Common myeloid progenitor, CD34-positive (primary cell): ENCODE measurements around the gene RESP18.

Experiments
- CTCF ChIA-PET: fragments of 350-600 bp; sonication (Branson Sonifier 250); formaldehyde crosslinking; loops from one replicate; lab custom pipeline; 2021; ENCODE audit warnings: antibody characterized with exemption; lab: Charles Lee
- POLR2A ChIA-PET: fragments of 350-600 bp; sonication (Branson Sonifier 250); formaldehyde crosslinking; loops from one replicate; lab custom pipeline; 2021; ENCODE audit warnings: antibody characterized with exemption; lab: Charles Lee
- DNase-seq, 3 donors: peaks; one replicate each; pipeline versions ENCODE4 v3.0.0 to v3.0.0-alpha.2; 2013
- H3K27ac ChIP-seq, 2 experiments: 1 replicate in 1 of 2; 2 replicates in 1 of 2; pipeline ENCODE4 v1.7.0; 2013; ENCODE audit warnings: inconsistent platforms in 2 of 2, low read length in 2 of 2, mild to moderate bottlenecking in 2 of 2, low read depth in 1 of 2, moderate library complexity in 1 of 2; ENCODE audit not compliant: severe bottlenecking in 2 of 2, insufficient read depth in 1 of 2, poor library complexity in 1 of 2
- H3K27me3 ChIP-seq, 5 experiments: replicated peaks in 2 of 5; 1 replicate in 3 of 5; 2 replicates in 2 of 5; pipeline versions ENCODE4 v1.6.1 to v1.7.0; 2013; ENCODE audit warnings: low read length in 4 of 5, mild to moderate bottlenecking in 2 of 5, moderate library complexity in 2 of 5, inconsistent platforms in 1 of 5; ENCODE audit not compliant: insufficient read depth in 5 of 5, control insufficient read depth in 4 of 5
- H3K36me3 ChIP-seq, 4 experiments: 1 replicate in 2 of 4; 2 replicates in 2 of 4; pipeline versions ENCODE4 v1.6.1 to v1.7.0; 2013; ENCODE audit warnings: low read length in 3 of 4, control low read depth in 1 of 4, mild to moderate bottlenecking in 1 of 4; ENCODE audit not compliant: control insufficient read depth in 4 of 4, insufficient read depth in 4 of 4
- H3K4me1 ChIP-seq, 4 experiments: 1 replicate in 3 of 4; 2 replicates in 1 of 4; pipeline versions ENCODE4 v1.6.1 to v1.7.1; 2013; ENCODE audit warnings: low read length in 3 of 4, mild to moderate bottlenecking in 3 of 4, control low read depth in 1 of 4, inconsistent platforms in 1 of 4, moderate library complexity in 1 of 4; ENCODE audit not compliant: control insufficient read depth in 4 of 4, insufficient read depth in 4 of 4; ENCODE audit errors: control extremely low read depth in 1 of 4
- H3K4me3 ChIP-seq, 7 experiments: 1 replicate in 4 of 7; 2 replicates in 3 of 7; pipeline versions ENCODE4 v1.5.1 to v1.7.0; 2013; ENCODE audit warnings: mild to moderate bottlenecking in 7 of 7, low read length in 6 of 7, moderate library complexity in 6 of 7, inconsistent platforms in 2 of 7, low read depth in 2 of 7, control low read depth in 1 of 7; ENCODE audit not compliant: insufficient read depth in 4 of 7, control insufficient read depth in 1 of 7; ENCODE audit errors: extremely low read depth in 1 of 7
- H3K9me3 ChIP-seq, 5 experiments: 1 replicate in 4 of 5; 2 replicates in 1 of 5; pipeline versions ENCODE4 v1.6.1 to v1.7.1; 2013; ENCODE audit warnings: low read length in 4 of 5, mild to moderate bottlenecking in 2 of 5, inconsistent platforms in 1 of 5, low read depth in 1 of 5, moderate library complexity in 1 of 5; ENCODE audit not compliant: control insufficient read depth in 4 of 5, insufficient read depth in 2 of 5; ENCODE audit errors: control extremely low read depth in 1 of 5
- WGBS: methylation state at CpG from one replicate; pipeline ENCODE4 v1.1.5; 2013; ENCODE audit not compliant: insufficient coverage; 5-methylcytosine and 5-hydroxymethylcytosine counted together

RESP18 gene

DNA sequence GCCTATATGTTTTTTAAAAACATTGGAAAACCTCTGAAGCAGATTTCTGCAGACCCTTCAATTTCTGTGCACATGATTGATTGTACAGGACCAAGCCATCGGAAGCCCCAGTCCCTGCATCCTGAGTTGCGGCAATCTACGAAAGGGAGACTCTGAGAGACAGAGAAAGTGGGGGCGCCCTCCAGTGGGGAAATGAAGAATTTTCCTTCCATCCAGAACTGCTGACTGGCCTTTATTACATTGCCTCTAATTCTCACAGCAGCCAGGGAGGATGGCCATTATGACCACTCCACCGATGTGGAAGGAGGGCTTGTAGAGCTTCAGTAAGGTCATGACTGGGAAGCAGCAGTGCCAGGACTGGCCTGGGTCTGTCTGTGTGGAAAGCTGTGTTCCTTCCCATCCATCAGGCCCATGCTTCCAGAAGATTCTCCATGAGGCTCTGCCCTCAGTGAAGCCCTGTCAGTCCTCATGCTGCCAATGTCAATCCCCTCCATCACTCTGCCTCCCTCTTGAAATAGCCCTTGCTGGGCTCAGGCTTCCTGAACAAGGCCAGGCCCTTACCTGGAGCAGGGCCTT is 20.0 kb upstream of the RESP18 start:
- Histone ChIP-seq H3K4me3 (no peak overlapping the region), H3K9me3 (no peaks in the 10 kb centered on the region), H3K27ac (no peak overlapping the region), H3K4me1 (peaks cover 0 to 4% (median under 1%) of the 10 kb centered on the region in 4 experiments), H3K36me3 (no peaks in the 10 kb centered on the region), H3K27me3 (peaks cover 3 to 59% (median 17%) of the 10 kb centered on the region in 5 experiments)
- peak; percentile 62 to 82 (median 76) for DNase-seq
- ChIA-PET CTCF (interaction anchor here (0.6 to 2.7 kb wide), 14 partner anchors 8 to 180 kb away, joined by 3 to 8 read pairs (median 4); partner anchors contain the start of gene DNPEP), POLR2A (no interaction called here)
- WGBS, result 0% methylated on average over 3 of the region's 5 CpGs

DNA sequence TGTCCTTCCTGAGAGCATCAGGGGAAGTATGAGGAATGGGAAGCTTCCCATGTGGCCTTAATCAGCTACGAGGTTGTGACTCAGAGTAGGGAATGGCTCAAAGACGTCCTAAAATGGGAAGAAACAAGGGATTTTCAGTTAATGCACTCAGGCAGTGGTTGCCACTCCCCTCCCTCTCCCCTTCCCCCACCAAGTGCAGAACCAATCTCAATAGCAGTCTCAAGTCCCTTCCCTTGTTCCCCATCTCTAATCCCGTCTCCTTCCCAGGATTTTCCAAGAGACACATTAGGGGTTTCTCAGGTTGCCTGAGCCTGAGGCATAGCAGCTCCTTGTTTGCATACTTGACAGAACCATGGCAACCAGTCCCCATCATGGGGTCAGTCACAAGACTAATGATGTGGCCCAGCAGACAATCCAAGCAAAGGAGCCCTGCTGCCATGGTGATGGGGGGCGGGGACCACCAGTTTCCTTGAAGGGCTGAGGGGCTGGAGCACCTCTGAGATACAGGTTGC is 18.2 kb upstream of the RESP18 start:
- peak in 1 of 3 donors; percentile 19 for DNase-seq
- no peaks in the 10 kb centered on the region for H3K36me3 ChIP-seq
- H3K27me3 ChIP-seq, result peaks cover 0 to 51% (median 17%) of the 10 kb centered on the region in 5 experiments
- H3K9me3 ChIP-seq, result no peaks in the 10 kb centered on the region
- ChIA-PET CTCF (interaction anchor here (0.8 to 1.7 kb wide), 5 partner anchors 14 to 89 kb away, joined by 3 to 7 read pairs (median 4); no protein-coding TSS in a partner anchor), POLR2A (no interaction called here)
- no peaks in the 10 kb centered on the region for H3K4me1 ChIP-seq
- H3K4me3 ChIP-seq, result no peak overlapping the region
- no peak overlapping the region for H3K27ac ChIP-seq
- 93% methylated on average over 3 of the region's 4 CpGs for WGBS

DNA sequence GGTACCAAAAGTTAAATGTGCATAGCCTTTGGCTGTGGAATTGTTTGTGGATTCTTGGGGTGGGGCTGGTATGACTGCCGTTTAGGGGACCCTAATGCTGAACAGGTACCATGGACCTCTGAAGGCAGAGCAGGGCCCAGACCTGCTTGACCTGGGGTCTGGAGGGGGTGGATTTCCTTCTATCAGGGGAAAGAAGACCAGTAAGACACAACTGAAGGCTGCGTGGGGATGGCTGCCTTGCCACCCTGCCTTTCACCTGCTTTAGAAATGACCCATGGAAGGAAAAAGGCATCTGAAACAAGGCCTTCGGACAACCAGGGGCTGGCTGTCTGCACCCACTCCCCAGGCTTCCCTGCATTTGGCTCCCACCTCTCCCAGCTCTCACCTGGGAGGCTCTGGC is 17.7 kb upstream of the RESP18 start:
- WGBS, result 89% methylated on average over 3 of the region's 3 CpGs
- Histone ChIP-seq H3K4me1 (no peaks in the 10 kb centered on the region), H3K4me3 (no peak overlapping the region), H3K36me3 (no peaks in the 10 kb centered on the region), H3K27ac (no peak overlapping the region), H3K9me3 (no peaks in the 10 kb centered on the region), H3K27me3 (peaks cover 0 to 55% (median 19%) of the 10 kb centered on the region in 5 experiments)
- no peak for DNase-seq
- ChIA-PET CTCF (interaction anchor here (1.1 to 1.5 kb wide), 2 partner anchors 13 to 26 kb away, joined by 4 read pairs; no protein-coding TSS in a partner anchor), POLR2A (no interaction called here)

DNA sequence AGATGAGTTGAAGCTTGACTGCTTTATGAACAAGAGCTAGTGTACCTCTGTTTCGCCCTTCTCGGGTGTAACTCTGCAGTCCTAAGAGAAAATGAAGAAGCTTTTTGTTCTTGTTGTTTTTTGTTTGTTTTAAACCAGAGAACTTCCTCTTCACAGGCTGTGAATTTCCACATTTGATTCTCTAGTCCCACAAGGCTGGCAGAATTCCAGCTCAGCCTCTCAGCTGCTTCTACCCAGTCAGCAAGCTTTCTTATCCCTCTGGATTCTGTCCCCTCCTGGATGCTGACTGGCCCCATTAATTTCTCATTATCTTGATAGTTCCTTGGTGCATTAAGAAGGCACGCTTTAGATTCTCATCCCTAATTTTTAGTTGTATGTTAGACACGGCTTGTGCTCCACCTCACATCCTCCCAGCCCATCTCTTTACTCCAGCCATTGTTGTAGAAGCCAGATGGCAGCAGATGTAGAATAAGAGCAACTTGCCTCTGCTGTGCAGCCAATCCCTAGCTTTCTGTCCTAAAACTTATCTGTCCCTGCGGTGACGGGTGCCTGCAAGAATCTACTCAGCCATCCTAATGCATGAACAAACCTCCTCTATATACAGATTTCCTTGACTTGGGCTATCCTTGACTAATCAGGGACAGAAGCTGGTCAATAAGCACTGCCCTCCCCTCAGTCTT is 12.3 kb upstream of the RESP18 start:
- H3K4me3 ChIP-seq, result no peak overlapping the region
- no peak overlapping the region for H3K27ac ChIP-seq
- 80% methylated on average over 3 of the region's 6 CpGs for WGBS
- CTCF ChIA-PET, result interaction anchor here (0.6 to 1.2 kb wide), 6 partner anchors 8 to 391 kb away, joined by 3 to 5 read pairs (median 3); no protein-coding TSS in a partner anchor
- DNase-seq, result peak in 2 of 3 donors; percentile 60 to 69
- peaks cover 0 to 44% (median 9%) of the 10 kb centered on the region in 5 experiments for H3K27me3 ChIP-seq
- no peaks in the 10 kb centered on the region for H3K4me1 ChIP-seq
- H3K36me3 ChIP-seq, result no peaks in the 10 kb centered on the region
- POLR2A ChIA-PET, result no interaction called here
- H3K9me3 ChIP-seq, result no peaks in the 10 kb centered on the region

DNA sequence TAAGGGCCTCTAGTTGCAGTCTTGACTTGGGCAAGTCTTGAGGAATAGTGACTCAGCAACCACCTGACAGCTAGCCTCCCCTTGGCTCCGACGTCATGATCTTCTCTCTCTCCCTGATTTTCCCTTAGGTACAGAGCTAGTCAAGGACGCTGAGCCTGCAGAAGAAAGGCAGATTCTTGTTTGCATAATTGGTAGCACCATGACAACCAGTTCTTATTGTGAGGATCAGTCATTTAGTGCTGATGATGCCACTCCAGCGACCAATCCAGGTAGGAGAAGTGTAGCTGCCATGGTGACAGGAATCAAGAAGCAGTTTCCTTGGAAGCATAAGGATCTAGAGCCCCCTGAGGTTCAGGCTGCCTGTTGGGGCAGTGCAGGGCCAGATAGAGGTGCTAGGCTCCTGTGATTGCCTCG is 2.8 kb upstream of the RESP18 start:
- Histone ChIP-seq H3K27ac (no peak overlapping the region), H3K36me3 (no peaks in the 10 kb centered on the region), H3K27me3 (peaks cover 5 to 58% (median 19%) of the 10 kb centered on the region in 5 experiments), H3K4me3 (no peak overlapping the region), H3K9me3 (peaks cover 4 to 17% (median 6%) of the 10 kb centered on the region in 5 experiments), H3K4me1 (no peaks in the 10 kb centered on the region)
- DNase-seq, result no peak
- ChIA-PET POLR2A (no interaction called here), CTCF (interaction anchor here (1.0 to 1.7 kb wide), 8 partner anchors 9 to 58 kb away, joined by 3 to 6 read pairs (median 3); no protein-coding TSS in a partner anchor)
- 61% methylated on average over 5 of the region's 5 CpGs for WGBS

DNA sequence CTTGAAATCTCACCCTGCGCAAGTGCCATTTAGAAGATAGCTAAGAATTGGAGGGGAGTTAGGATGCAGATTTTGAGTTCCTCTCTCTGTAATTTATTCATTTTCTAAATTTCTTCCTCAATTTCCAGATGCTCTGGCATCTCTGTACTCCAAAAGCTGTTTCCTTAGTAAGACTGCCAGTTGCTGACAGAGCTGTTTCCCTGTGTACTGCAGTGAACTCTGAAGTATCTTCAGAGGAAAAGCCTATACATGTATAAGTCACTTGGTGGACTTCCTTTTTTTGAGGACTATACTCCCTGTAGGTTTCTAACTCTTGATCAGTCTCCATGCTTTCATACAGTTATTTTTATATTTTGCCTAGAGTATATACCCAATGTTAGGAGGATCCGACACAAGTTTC is 1.5 kb upstream of the RESP18 start:
- POLR2A ChIA-PET, result no interaction called here
- H3K36me3 ChIP-seq, result no peaks in the 10 kb centered on the region
- no peaks in the 10 kb centered on the region for H3K4me1 ChIP-seq
- H3K27ac ChIP-seq, result no peak overlapping the region
- no peak overlapping the region for H3K4me3 ChIP-seq
- H3K27me3 ChIP-seq, result peaks cover 12 to 67% (median 20%) of the 10 kb centered on the region in 5 experiments
- WGBS, result no CpG with 5 or more reads among the region's 2 CpGs
- peaks cover 4 to 17% (median 6%) of the 10 kb centered on the region in 5 experiments for H3K9me3 ChIP-seq
- CTCF ChIA-PET, result interaction anchor here (1.0 to 1.5 kb wide), 3 partner anchors 30 to 41 kb away, joined by 3 to 6 read pairs (median 4); no protein-coding TSS in a partner anchor
- DNase-seq, result no peak
